GM18505 (cell line): Measurements from ENCODE around the gene TUBA3E.
A peak's percentile ranks its signal among the peaks of the same experiment; 100 is the strongest.
"Not testable (repeated sequence)": the region's sequence is repeated elsewhere in the genome, so short reads cannot be mapped to it uniquely, and the experiment has no call there.

Experiments used
- ATAC-seq: cut with Tn5 transposase; IDR thresholded peaks from one replicate; pipeline ENCODE4 v1.9.1; 2021; ENCODE audit not compliant: unreplicated experiment
- POLR2A ChIP-seq: IDR thresholded peaks from 4 replicates; pipeline ENCODE4 v1.6.1; 2011; ENCODE audit warnings: borderline replicate concordance; ENCODE audit not compliant: insufficient read depth, insufficient read length; ENCODE audit errors: extremely low read depth

The TUBA3E gene

DNA sequence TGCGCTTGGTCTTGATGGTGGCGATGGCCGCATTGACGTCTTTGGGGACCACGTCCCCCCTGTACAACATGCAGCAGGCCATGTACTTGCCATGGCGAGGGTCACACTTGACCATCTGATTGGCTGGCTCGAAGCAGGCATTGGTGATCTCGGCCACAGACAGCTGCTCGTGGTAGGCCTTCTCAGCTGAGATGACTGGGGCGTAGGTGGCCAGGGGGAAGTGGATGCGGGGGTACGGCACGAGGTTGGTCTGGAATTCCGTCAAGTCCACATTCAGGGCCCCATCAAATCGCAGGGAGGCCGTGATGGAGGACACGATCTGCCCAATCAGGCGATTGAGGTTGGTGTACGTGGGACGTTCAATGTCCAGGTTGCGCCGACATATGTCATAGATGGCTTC, 4.4 kb downstream of the TUBA3E start:
- not testable (repeated sequence) for ATAC-seq

DNA sequence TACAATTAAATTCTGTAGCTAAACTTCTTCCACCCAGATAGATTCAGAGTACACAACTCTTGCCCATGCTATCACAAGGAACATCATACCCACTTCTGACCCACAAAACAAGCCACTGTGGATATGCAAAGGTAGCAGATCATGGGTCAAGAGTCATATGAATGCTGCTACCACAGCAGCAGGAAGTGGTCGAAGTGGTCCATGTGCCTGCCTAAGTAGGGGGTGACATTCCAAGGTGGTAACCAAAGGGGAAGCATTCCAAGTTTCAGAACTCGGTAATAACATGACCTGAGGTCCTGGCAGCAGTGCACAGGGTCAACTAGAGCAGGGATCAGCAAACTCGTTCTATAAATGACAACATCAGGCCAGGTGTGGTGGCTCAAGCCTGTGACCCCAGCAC, 5.8 kb downstream of the TUBA3E start:
- ATAC-seq = not testable (repeated sequence)

DNA sequence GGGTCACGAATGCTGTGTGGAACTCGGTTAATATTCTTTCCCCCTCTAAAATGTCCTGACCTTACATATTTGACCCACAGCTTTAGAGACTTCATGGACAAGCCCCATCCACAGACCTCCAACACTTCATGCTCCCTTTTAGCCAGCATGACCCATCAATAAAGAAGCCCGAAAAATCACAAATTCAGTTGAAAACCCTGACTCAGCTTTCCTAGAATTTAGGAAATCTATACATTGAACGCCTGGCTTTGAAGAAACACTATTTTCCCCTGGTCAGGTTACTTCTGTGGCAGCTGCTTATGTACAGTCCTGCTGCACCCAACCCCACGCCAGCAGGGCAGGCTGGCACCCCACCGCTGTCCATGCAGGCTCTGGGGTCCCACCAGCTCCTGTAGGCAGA, 6.9 kb downstream of the TUBA3E start:
- ATAC-seq = not testable (repeated sequence)

DNA sequence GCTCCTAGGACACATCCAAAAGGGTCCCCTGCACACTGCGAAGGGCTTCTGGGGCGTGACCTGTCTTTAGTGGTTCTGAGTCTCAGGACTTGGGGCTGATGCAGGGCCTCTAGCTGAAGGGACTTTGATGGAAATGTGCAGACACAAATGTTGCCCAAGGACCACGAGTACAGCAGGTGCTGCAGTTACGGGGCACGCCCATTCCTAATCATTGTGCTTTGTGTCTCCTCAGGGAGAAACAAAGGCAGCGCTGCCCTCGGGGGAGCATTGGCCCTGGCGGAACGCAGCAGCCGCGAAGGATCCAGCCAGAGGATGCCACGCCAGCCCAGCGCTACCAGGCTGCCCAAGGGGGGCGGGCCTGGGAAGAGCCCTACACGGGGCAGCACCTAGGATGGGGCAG, 8.0 kb downstream of the TUBA3E start:
- no peak for TF ChIP-seq POLR2A
- no peak for ATAC-seq

DNA sequence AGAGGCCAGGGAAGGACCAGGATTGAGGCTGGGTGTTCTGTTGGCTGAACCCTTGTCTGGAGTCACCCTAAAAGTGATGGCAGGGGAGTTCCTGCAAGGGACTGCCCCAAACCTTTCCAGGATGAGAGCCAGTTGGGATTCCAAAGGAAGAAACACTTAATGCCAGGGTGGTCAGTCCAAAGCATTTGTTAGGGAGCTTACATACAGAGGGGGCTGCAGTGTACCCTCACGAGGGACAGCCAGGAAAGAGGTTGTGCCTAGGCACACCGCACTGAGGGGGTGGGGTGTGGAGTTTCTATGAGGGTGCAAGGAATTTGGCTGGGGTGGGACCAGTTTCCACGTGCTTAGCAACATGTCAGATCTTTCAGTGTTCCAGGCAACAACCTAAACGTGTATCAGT, 9.3 kb downstream of the TUBA3E start:
- ATAC-seq = not testable (repeated sequence)

DNA sequence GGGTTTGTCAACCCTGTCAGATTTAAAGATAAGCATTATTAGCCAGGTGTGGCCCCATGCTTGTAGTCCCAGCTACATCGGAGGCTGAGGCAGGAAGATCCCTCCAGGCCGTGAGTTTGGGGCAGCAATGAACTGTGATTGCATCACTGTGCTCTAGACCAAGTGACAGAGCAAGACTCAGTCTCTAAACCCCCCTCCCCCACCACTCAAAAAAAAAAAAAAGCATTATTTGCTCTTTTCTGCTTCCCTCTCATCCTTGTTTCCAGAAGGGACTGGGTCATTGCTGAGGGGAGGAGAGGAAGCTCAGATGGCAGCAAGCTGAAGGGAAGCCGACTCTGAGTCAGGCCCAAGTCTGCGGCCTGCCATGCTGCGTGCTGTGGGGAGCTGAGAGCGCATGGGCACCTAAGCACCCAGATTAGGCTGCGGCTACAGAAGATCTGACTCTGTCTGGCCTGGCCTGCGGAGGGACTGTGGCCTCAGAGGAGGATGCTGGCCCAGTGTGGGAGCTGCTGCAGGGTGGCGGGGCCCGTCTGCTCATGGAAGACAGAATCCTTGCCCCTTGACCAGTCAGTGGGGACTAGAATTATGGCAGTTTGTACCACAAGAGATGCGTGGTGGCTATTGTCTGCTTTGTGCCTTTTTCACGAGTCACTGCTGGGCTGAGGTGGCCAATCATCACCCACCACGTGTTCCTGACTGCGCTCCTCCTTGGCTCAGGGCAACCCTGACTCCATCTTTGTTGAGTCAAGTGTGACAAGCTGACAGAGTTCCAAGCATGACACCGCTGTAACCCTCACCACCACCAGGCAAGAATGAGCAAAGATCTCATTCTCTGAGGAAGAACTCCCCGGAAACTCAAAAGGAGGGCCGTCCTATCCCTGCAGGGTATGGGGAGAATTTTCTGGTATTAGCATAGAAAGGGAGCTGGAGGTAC, 10.1 kb downstream of the TUBA3E start:
- not testable (repeated sequence) for ATAC-seq

DNA sequence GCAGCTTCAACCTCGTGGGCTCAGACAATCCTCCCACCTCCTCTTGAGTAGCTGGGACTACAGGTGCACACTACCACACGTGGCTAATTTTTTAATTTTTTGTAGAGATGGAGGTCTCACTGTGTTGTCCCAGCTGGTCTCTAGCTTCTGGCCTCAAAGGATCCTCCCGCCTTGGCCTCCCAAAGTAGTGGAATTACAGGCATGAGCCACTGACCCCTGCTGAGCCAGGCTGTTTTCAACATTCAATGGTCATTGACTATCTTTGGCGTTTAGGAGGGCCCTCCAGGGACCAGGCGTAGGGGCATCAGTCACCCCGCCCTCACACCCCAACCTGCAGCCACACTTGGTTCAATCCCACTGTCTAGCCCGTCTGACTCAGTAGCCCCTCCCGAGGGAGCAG, 11.0 kb downstream of the TUBA3E start:
- no peak for ATAC-seq
- TF ChIP-seq POLR2A = no peak

DNA sequence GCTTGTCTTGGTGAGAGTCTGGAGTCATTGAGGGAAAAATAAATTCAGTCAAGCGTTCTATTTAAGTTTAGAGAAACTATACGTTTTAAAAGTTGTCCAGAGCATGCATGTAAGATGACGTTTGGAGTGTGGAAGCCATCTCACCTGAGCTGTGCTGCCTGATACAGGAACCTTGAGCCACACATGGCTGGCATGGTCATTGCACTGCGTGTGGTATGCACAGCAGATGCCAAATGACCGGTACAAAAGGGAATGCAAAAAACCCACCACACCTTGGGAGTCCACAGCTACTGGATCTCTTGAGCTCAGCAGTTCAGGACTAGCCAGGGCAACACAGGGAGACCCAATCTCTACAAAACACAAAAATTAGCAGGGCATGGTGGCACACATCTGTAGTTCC, 11.8 kb downstream of the TUBA3E start:
- no peak for ATAC-seq
- TF ChIP-seq POLR2A = no peak

DNA sequence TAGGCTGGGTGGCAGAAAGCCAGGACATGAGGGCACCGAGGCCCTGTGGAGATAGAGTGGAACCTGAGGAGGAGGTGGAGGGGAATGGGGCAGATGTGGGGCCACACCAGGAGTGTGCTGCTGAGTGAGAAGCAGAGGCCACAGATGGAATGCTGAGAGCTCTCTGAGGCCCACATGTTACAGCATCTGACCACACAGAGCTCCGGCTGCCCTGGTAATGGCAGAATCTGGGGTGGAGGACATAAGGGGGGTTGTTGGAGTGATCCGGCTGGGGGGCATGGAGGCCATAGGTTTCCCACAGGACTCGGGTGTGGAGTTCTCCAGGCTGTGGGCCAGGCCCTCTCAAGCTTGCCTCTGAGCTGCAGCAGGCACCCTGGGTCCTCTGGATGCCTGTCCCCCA, 12.3 kb downstream of the TUBA3E start:
- ATAC-seq = no peak
- TF ChIP-seq POLR2A = no peak

DNA sequence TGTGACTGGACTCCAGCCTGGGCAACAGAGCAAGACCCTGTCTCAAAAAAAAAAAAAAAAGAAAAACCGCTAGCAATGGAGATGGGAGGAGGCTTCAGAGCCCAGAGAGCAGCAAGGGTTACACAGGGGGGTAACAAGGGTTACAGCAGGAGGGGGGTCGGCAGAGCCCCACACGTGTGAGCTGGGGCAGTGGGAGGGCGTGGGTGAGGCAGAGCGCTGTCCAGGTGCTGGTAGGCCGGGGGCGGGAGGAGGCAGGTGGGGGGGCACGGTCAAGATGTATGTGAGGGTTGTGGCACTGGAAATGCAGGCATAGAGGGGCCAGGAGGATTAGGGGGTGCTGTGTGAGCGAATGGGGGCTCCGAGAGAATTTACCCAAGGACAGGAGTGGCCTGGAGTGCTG, 12.8 kb downstream of the TUBA3E start:
- no peak for TF ChIP-seq POLR2A
- ATAC-seq = no peak

DNA sequence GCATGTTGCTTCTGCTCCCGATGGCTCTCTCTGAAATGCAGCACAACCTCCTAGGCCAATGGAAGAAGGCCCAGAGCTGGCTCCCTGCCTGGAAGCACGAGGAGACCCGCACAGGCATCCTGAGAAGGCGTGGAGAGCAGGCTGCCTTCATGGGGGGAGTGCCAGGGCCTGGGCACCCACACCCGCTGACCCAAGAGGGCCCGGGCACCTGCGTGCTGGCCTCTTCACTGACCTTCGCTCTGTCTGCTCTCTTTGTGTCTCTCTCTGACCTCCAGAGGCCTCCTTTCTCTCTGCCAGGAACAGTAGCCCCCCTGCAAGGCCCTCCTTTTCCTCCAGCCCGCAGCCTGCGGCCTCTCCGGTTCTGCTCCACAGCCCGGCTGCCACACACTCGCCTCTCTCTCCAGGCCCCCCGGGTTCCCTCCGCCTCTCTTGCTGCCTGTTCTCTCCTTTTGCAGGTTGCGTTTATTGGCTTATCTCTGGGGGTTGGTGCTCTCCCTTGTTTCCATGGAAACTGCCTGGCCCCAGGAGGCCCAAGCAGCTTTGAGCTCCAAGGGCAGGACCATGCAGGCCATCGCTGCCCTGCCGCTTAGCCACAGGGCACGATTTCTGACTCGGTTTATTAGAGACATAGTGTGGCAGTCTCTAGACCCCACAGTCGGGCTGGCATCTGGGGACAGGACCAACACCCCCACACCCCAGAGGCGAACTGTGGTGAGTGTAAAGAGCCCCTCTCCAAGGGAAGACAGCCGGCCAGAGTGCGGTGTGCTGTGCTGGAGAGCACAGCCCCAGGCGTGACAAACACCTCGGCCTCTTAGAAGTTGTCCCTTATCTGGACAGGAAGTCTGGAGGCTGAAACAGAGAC, 14.5 kb downstream of the TUBA3E start:
- no peak for ATAC-seq

DNA sequence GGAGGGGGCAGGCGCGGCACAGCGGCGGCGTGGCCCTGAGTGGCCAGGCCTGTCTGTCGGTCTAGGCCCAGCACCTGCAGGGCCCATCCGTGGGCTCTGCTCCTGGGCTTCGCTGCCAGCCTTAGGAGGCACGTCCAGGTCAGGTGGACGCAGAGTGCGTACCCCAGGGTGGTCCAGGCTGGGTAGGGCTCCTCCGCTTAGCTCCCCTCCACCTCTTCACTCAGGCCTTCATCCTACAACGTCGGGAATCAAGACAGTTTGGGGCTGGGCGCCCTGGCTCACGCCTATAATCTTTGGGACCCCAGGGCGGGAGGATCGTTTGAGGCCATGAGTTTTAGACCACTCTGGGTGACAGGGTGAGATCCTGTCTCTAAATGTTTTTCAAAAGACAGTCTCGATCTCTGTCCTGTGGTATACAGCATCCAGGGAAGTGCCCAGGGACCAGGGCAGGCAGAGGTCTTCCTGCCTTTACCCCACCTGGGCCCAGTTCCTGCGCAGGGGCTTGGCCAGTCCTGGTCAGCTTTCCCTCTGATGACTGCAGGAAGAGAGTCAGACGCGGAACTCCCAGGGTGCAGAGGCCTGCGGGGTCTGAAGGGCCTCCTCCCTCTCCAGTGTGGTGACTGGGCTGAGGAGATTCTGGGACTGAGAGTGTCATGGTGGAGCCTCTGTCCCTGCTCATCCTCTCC, 15.3 kb downstream of the TUBA3E start:
- ATAC-seq = peak; percentile 18

More for the DNA sequence above, 14.5 kb downstream of the TUBA3E start:
- TF ChIP-seq POLR2A = no peak

DNA sequence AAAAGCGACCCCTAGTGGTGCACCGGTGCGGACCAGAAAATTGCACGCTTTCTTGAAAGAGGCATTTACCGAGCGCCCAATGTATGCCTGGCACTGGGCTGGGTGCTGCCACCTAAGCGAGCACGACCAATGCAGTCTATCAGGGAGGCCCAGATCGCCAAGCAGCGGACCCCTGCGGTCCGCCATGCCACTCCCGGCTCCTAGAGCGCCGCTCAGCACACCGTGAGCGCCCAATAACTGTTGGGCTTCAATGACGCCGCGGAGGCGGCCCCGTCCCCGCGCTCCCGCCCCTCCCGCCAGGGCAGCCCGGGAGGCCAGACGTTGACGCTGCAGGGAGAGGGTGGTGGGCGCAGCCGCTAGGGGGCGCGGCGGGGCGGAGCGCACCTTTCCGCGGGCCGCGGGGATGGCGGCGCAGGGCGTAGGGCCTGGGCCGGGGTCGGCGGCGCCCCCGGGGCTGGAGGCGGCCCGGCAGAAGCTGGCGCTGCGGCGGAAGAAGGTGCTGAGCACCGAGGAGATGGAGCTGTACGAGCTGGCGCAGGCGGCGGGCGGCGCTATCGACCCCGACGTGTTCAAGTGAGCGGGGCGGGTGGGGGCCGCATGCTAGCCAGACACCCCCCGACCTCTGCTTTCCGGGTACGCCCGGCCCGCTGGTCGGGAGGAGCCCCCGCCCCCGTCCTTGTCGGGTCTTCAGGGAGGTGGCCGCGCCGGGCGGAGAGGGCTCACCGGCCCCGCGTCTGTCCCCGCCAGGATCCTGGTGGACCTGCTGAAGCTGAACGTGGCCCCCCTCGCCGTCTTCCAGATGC, 16.2 kb downstream of the TUBA3E start, which contains the start of gene MZT2B:
MZT2B (plus strand) TSS at position 383 of the 803 bp plus-strand sequence; CDS start at position 404, 21 bp downstream.
- TF ChIP-seq POLR2A = peak; percentile 86
- peak; percentile 79 for ATAC-seq
